Spleen (tissue), 11 donors: ENCODE results near the gene CHST13. TPM values are rescaled to one million over a fixed set of nuclear protein-coding genes. Genes with fewer than 3 reads are reported as not detected.
A peak's percentile ranks its signal among the peaks of the same experiment; 100 is the strongest.

Experiments
- DNase-seq: peaks from one replicate; pipeline ENCODE4 v3.0.0-alpha.2; 2020
- H3K27ac ChIP-seq, 8 donors: fragments of 200-600 bp; sonication (generic) in 7 of 8; 1 replicate in 4 of 8; 2 replicates in 4 of 8; pipeline versions ENCODE4 v1.5.0 to v1.8.0; 2016 to 2021; ENCODE audit warnings: inconsistent platforms in 4 of 8, mild to moderate bottlenecking in 4 of 8, moderate library complexity in 1 of 8
- H3K27me3 ChIP-seq, 7 donors: fragments of 200-600 bp; sonication (generic) in 6 of 7; replicated peaks in 1 of 7; 1 replicate in 4 of 7; 2 replicates in 3 of 7; pipeline versions ENCODE4 v1.5.0 to v1.8.0; 2016 to 2021; ENCODE audit warnings: inconsistent platforms in 3 of 7, mild to moderate bottlenecking in 1 of 7
- H3K36me3 ChIP-seq, 6 donors: fragments of 200-600 bp; sonication (generic) in 5 of 6; 1 replicate in 4 of 6; 2 replicates in 2 of 6; pipeline versions ENCODE4 v1.5.0 to v1.8.0; 2016 to 2021; ENCODE audit warnings: inconsistent platforms in 2 of 6
- H3K4me1 ChIP-seq, 6 donors: fragments of 200-600 bp; sonication (generic) in 5 of 6; 1 replicate in 3 of 6; 2 replicates in 3 of 6; pipeline versions ENCODE4 v1.5.0 to v1.8.0; 2016 to 2021; ENCODE audit warnings: inconsistent platforms in 3 of 6
- H3K4me3 ChIP-seq, 8 donors: fragments of 200-600 bp; sonication (generic) in 7 of 8; 1 replicate in 4 of 8; 2 replicates in 4 of 8; pipeline versions ENCODE4 v1.5.0 to v1.8.0; 2016 to 2021; ENCODE audit warnings: inconsistent platforms in 4 of 8, mild to moderate bottlenecking in 4 of 8, moderate library complexity in 2 of 8
- H3K9me3 ChIP-seq, 8 donors: fragments of 200-600 bp; sonication (generic) in 7 of 8; 1 replicate in 4 of 8; 2 replicates in 4 of 8; pipeline versions ENCODE4 v1.5.0 to v1.8.0; 2016 to 2021; ENCODE audit warnings: inconsistent platforms in 4 of 8
- POLR2A ChIP-seq, 3 donors: fragments of 450-650 bp; IDR thresholded peaks; one replicate each; pipeline ENCODE4 v1.5.1; 2017; ENCODE audit warnings: antibody characterized with exemption in 3 of 3, mild to moderate bottlenecking in 1 of 3
- POLR2AphosphoS5 ChIP-seq, 3 donors: sonication (generic); formaldehyde crosslinking; IDR thresholded peaks; one replicate each; pipeline ENCODE4 v1.5.1; 2017; ENCODE audit warnings: antibody characterized with exemption in 3 of 3
- WGBS, 5 donors: extraction: QIAGEN DNeasy Blood & Tissue Kit in 3 of 5; methylation state at CpG; one replicate each; pipeline versions ENCODE4 v1.1.5 to v1.1.7; 2013 to 2018; 5-methylcytosine and 5-hydroxymethylcytosine counted together
- intact Hi-C: fragments of 100-400 bp; cut with DNase I; formaldehyde crosslinking; loops from one replicate; pipeline ENCODE4 v1.15.0; 2023; ENCODE audit warnings: low total_unique reads
- polyA plus RNA-seq, 3 donors: library from polyadenylated mRNA; stranded (reverse); fragments of 200-250 nt; gene quantifications; one replicate each; pipeline ENCODE4 v1.2.1, GENCODE V29; 2013
- total RNA-seq, 7 donors: library from RNA; depleted of rRNA in 3 of 7; stranded (reverse); fragments of >200 nt in 3 of 7; fragmentation: NEBNext Ultra II Directional in 4 of 7; extraction: Animal tissue kit (Norgen Biotek cat#: 25700) in 4 of 7; gene quantifications; one replicate each; pipeline versions ENCODE4 v1.1.0 to v1.2.1, GENCODE V29; 2016 to 2021
- TF ChIP-seq, protein P1 (sequence below), 11 experiments: fragments of 200-600 bp in 7 of 11; fragments of 450-650 bp in 4 of 11; sonication (generic) in 4 of 11; IDR thresholded peaks in 8 of 11; conservative IDR thresholded peaks in 3 of 11; 1 replicate in 7 of 11; 2 replicates in 4 of 11; pipeline versions ENCODE4 v1.4.0 to v1.8.0; 2016 to 2021; ENCODE audit warnings: antibody characterized with exemption in 11 of 11, inconsistent platforms in 4 of 11, mild to moderate bottlenecking in 1 of 11
- donor health status: healthy with polysubstance abuse.
- donor health status: DM: no; HTN: no; CAD: no; lungs with moderate emphysema.
- donor health status: DM: no; HTN: no; CAD: no.
- donor health status: Bipolar disorder and iron deficiency.
- donor health status: healthy.
- donor health status: DM: no; HTN: no; CAD: no.
- donor health status: DM: yes; HTN: yes; CAD: no.

The CHST13 gene
- total and polyA plus RNA-seq, 10 donors = 0.26 to 11.2 (median 2.9) TPM

DNA sequence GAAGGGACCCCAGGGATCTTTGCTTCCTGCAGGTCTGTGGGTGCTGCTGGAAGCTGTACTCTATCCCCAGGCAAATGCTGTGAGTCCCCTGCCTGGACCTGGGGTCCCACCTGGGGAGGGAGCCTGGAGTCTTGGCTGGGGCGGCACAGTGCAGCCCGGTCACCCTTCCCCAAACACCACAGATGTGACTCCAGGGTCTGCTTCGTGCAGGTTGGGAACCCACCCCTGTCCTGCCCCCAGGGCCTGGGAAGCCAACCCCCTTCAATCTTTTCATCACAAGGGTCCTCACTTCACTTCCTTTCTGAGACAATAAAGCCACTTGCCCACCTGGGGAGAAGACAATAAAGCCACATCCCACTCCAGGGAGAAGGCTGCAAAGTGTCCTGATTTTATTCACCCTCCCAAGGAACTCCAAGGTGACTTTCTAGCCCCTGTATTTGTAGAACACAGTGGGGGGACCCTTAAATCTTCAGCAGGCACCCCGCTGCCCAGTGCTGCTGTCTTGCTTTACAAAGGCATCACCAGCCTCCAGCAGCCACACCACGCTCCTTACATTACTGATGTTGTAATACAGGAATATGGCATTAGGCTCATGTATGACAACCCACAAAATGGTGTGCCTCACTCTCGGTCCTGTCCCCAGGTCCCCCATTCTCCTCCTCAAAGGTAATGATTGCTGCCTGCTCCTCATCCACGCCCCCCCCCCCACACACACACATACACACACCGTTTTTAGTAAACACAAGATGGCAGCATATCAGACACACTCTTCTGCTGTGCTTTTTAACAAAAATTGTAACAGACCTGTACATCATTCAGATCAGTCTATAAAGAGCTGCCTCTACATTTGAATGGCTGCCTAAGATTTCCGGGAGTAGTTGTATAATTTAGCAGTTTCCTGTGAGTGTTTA lies 24.9 kb downstream of the CHST13 start:
- WGBS, 5 donors = 55 to 69% (median 63%) methylated on average over 9 of the region's 9 CpGs
- Histone ChIP-seq H3K4me3 (no peak overlapping the region), H3K36me3 (no peaks in the 10 kb centered on the region), H3K4me1 (peaks cover 0 to 13% (median 0%) of the 10 kb centered on the region in 6 donors), H3K27ac (no peak overlapping the region), H3K9me3 (no peaks in the 10 kb centered on the region), H3K27me3 (peaks cover 0 to 14% (median 0%) of the 10 kb centered on the region in 7 donors)
- intact Hi-C loops = no loop called here
- TF ChIP-seq, protein P1, sequence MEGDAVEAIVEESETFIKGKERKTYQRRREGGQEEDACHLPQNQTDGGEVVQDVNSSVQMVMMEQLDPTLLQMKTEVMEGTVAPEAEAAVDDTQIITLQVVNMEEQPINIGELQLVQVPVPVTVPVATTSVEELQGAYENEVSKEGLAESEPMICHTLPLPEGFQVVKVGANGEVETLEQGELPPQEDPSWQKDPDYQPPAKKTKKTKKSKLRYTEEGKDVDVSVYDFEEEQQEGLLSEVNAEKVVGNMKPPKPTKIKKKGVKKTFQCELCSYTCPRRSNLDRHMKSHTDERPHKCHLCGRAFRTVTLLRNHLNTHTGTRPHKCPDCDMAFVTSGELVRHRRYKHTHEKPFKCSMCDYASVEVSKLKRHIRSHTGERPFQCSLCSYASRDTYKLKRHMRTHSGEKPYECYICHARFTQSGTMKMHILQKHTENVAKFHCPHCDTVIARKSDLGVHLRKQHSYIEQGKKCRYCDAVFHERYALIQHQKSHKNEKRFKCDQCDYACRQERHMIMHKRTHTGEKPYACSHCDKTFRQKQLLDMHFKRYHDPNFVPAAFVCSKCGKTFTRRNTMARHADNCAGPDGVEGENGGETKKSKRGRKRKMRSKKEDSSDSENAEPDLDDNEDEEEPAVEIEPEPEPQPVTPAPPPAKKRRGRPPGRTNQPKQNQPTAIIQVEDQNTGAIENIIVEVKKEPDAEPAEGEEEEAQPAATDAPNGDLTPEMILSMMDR (IDR thresholded peaks at IDR 0.05 in 8 of 11, conservative IDR thresholded peaks at IDR 0.05 in 3 of 11) = no peak
- TF ChIP-seq POLR2AphosphoS5 (IDR thresholded peaks at IDR 0.05) = no peak
- TF ChIP-seq POLR2A (IDR thresholded peaks at IDR 0.05) = no peak
- peak; percentile 68 for DNase-seq

GRCh38 chr3:126549861-126550487 lies 26.0 kb downstream of the CHST13 start:
- H3K36me3 ChIP-seq = no peaks in the 10 kb centered on the region
- intact Hi-C loops = no loop called here
- H3K27me3 ChIP-seq = peaks cover 0 to 14% (median 0%) of the 10 kb centered on the region in 7 donors
- H3K9me3 ChIP-seq = no peaks in the 10 kb centered on the region
- TF ChIP-seq, protein P1 (IDR thresholded peaks at IDR 0.05 in 8 of 11, conservative IDR thresholded peaks at IDR 0.05 in 3 of 11) = no peak
- TF ChIP-seq POLR2A (IDR thresholded peaks at IDR 0.05) (no peak), POLR2AphosphoS5 (IDR thresholded peaks at IDR 0.05) (no peak)
- H3K27ac ChIP-seq = no peak overlapping the region
- H3K4me3 ChIP-seq = no peak overlapping the region
- DNase-seq = peak; percentile 62
- peaks cover 0 to 9% (median 0%) of the 10 kb centered on the region in 6 donors for H3K4me1 ChIP-seq
- WGBS, 5 donors = 69 to 82% (median 71%) methylated on average over 8 to 12 of the region's 12 CpGs

GRCh38 chr3:126550488-126551051 lies 26.6 kb downstream of the CHST13 start:
- Histone ChIP-seq H3K9me3 (no peaks in the 10 kb centered on the region), H3K4me3 (no peak overlapping the region), H3K4me1 (peaks cover 0 to 12% (median 0%) of the 10 kb centered on the region in 6 donors), H3K27me3 (peaks cover 0 to 14% (median 0%) of the 10 kb centered on the region in 7 donors), H3K27ac (no peak overlapping the region), H3K36me3 (no peaks in the 10 kb centered on the region)
- peak; percentile 54 for DNase-seq
- intact Hi-C loops = no loop called here
- TF ChIP-seq, protein P1 (IDR thresholded peaks at IDR 0.05 in 8 of 11, conservative IDR thresholded peaks at IDR 0.05 in 3 of 11) = no peak
- TF ChIP-seq POLR2A (IDR thresholded peaks at IDR 0.05) = no peak
- TF ChIP-seq POLR2AphosphoS5 (IDR thresholded peaks at IDR 0.05) = no peak
- whole genome bisulfite sequencing, 5 donors = 88 to 95% (median 93%) methylated on average over 11 of the region's 11 CpGs
